ENCODE results near the gene PTPRG.

- TF ChIP-seq, protein P1, sequence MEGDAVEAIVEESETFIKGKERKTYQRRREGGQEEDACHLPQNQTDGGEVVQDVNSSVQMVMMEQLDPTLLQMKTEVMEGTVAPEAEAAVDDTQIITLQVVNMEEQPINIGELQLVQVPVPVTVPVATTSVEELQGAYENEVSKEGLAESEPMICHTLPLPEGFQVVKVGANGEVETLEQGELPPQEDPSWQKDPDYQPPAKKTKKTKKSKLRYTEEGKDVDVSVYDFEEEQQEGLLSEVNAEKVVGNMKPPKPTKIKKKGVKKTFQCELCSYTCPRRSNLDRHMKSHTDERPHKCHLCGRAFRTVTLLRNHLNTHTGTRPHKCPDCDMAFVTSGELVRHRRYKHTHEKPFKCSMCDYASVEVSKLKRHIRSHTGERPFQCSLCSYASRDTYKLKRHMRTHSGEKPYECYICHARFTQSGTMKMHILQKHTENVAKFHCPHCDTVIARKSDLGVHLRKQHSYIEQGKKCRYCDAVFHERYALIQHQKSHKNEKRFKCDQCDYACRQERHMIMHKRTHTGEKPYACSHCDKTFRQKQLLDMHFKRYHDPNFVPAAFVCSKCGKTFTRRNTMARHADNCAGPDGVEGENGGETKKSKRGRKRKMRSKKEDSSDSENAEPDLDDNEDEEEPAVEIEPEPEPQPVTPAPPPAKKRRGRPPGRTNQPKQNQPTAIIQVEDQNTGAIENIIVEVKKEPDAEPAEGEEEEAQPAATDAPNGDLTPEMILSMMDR (conservative IDR thresholded peaks at IDR 0.05; ENCODE audit: low read length): no peak
- no peak for TF ChIP-seq EZH2phosphoT487 (IDR thresholded peaks at IDR 0.05; ENCODE audit: borderline replicate concordance)
Observed at GRCh38 chr3:62027241-62027640, 465.9 kb downstream of the PTPRG start.

All from Loucy (cell line).